GM23338 (cell line): Measurements from ENCODE around the gene FLT1. TPM values are rescaled to one million over a fixed set of nuclear protein-coding genes. Genes with fewer than 3 reads are reported as not detected.

Experiments used
- ATAC-seq: fragments of 200-7000 bp; cut with Tn5 transposase; 3 replicates; pipeline ENCODE4 v1.9.1; 2020
- DNase-seq: peaks from one replicate; pipeline ENCODE4 v3.0.0-alpha.2; 2015; ENCODE audit warnings: low spot score
- H2AFZ ChIP-seq: fragments of 200-600 bp; sonication (generic); 2 replicates; pipeline ENCODE4 v1.8.0; 2016; ENCODE audit warnings: antibody characterized with exemption, mild to moderate bottlenecking, moderate library complexity
- H3F3A ChIP-seq: fragments of 200-600 bp; sonication (generic); replicated peaks from 2 replicates; pipeline ENCODE4 v1.8.0; 2017; ENCODE audit warnings: antibody characterized with exemption, mixed run types, low read depth
- H3K27ac ChIP-seq: fragments of 200-600 bp; sonication (generic); 2 replicates; pipeline ENCODE4 v1.6.1; 2016; ENCODE audit warnings: low read depth
- H3K27me3 ChIP-seq: fragments of 200-600 bp; sonication (generic); 2 replicates; pipeline ENCODE4 v1.8.0; 2016; ENCODE audit warnings: mild to moderate bottlenecking, mixed run types, moderate library complexity; ENCODE audit not compliant: insufficient read depth
- H3K36me3 ChIP-seq: fragments of 200-600 bp; sonication (generic); 2 replicates; pipeline ENCODE4 v1.8.0; 2016; ENCODE audit warnings: mild to moderate bottlenecking; ENCODE audit not compliant: insufficient read depth
- H3K4me1 ChIP-seq: fragments of 200-600 bp; sonication (generic); 2 replicates; pipeline ENCODE4 v1.8.0; 2016; ENCODE audit warnings: mild to moderate bottlenecking, moderate library complexity; ENCODE audit not compliant: insufficient read depth
- H3K4me2 ChIP-seq: fragments of 200-600 bp; sonication (generic); 2 replicates; pipeline ENCODE4 v1.7.1; 2017; ENCODE audit warnings: mixed run types
- H3K4me3 ChIP-seq: fragments of 200-600 bp; sonication (generic); 2 replicates; pipeline ENCODE4 v1.6.1; 2016; ENCODE audit warnings: mixed run types
- H3K79me2 ChIP-seq: fragments of 200-600 bp; sonication (generic); replicated peaks from 2 replicates; pipeline ENCODE4 v1.8.0; 2017; ENCODE audit warnings: mild to moderate bottlenecking; ENCODE audit not compliant: insufficient read depth
- H3K9me2 ChIP-seq: fragments of 200-600 bp; sonication (generic); 2 replicates; pipeline ENCODE4 v1.8.0; 2017; ENCODE audit not compliant: insufficient read depth
- H4K20me1 ChIP-seq: fragments of 200-600 bp; sonication (generic); replicated peaks from 2 replicates; pipeline ENCODE4 v1.8.0; 2017; ENCODE audit warnings: mild to moderate bottlenecking; ENCODE audit not compliant: insufficient read depth
- H3K27ac Mint-ChIP-seq: 2 replicates; pipeline ENCODE4 v1.8.0; 2020; ENCODE audit warnings: inconsistent platforms, mild to moderate bottlenecking, moderate library complexity, mixed read lengths
- H3K27me3 Mint-ChIP-seq: 3 replicates; pipeline ENCODE4 v1.8.0; 2022; ENCODE audit warnings: low read depth, mild to moderate bottlenecking, moderate library complexity, mixed read lengths, inconsistent platforms; ENCODE audit not compliant: insufficient read depth, poor library complexity
- H3K36me3 Mint-ChIP-seq: 3 replicates; pipeline ENCODE4 v1.8.0; 2021; ENCODE audit warnings: low read depth, mild to moderate bottlenecking, inconsistent platforms, moderate library complexity, mixed read lengths
- H3K4me1 Mint-ChIP-seq: 3 replicates; pipeline ENCODE4 v1.8.0; 2020; ENCODE audit warnings: mild to moderate bottlenecking, inconsistent platforms, mixed read lengths
- H3K4me3 Mint-ChIP-seq: 3 replicates; pipeline ENCODE4 v1.8.0; 2021; ENCODE audit warnings: moderate library complexity, mild to moderate bottlenecking, inconsistent platforms, mixed read lengths
- H3K9me3 Mint-ChIP-seq: 3 replicates; pipeline ENCODE4 v1.8.0; 2020; ENCODE audit warnings: moderate library complexity, mild to moderate bottlenecking, inconsistent platforms, mixed read lengths
- CREB1 ChIP-seq: fragments of 250-450 bp; sonication (Bioruptor Pico); IDR thresholded peaks from 2 replicates; pipeline ENCODE4 v1.5.0; 2020; ENCODE audit warnings: low read depth, mild to moderate bottlenecking, moderate library complexity
- CTCF ChIP-seq, 2 experiments: fragments of 200-600 bp in 1 of 2; sonication (generic) in 1 of 2; conservative IDR thresholded peaks; 2 replicates each; pipeline versions ENCODE4 v1.5.1 to v1.6.1; 2016 to 2017; ENCODE audit warnings: antibody characterized with exemption in 2 of 2, low read depth in 2 of 2, mild to moderate bottlenecking in 2 of 2, moderate library complexity in 1 of 2
- ETS1 ChIP-seq: IDR thresholded peaks from 2 replicates; pipeline ENCODE4 v1.6.1; 2016; ENCODE audit warnings: antibody characterized with exemption
- EZH2 ChIP-seq: fragments of 200-600 bp; sonication (generic); IDR thresholded peaks from one replicate; pipeline ENCODE4 v1.8.0; 2017; ENCODE audit warnings: antibody characterized with exemption, mild to moderate bottlenecking, low read depth; ENCODE audit not compliant: unreplicated experiment
- EZH2phosphoT487 ChIP-seq: fragments of 200-600 bp; sonication (generic); IDR thresholded peaks from one replicate; pipeline ENCODE4 v1.8.1; 2018; ENCODE audit warnings: antibody characterized with exemption; ENCODE audit not compliant: unreplicated experiment
- JUNB ChIP-seq: IDR thresholded peaks from one replicate; pipeline ENCODE4 v1.6.1; 2016; ENCODE audit warnings: antibody characterized with exemption; ENCODE audit not compliant: unreplicated experiment
- NANOG ChIP-seq: IDR thresholded peaks from 2 replicates; pipeline ENCODE4 v1.6.1; 2016; ENCODE audit warnings: antibody characterized with exemption, borderline replicate concordance
- POLR2AphosphoS5 ChIP-seq: IDR thresholded peaks from 2 replicates; pipeline ENCODE4 v1.6.1; 2016; ENCODE audit warnings: antibody characterized with exemption, low read depth
- REST ChIP-seq: IDR thresholded peaks from one replicate; pipeline ENCODE4 v1.6.1; 2018; ENCODE audit warnings: antibody characterized with exemption; ENCODE audit not compliant: unreplicated experiment
- ZNF331 ChIP-seq: fragments of 250-450 bp; sonication (Bioruptor Pico); IDR thresholded peaks from 2 replicates; pipeline ENCODE4 v1.5.0; 2020; ENCODE audit warnings: low read depth, mild to moderate bottlenecking, moderate library complexity
- polyA plus RNA-seq: library from polyadenylated mRNA; unstranded; fragments of >200 nt; fragmentation: Nextera tagmentation; extraction: Ambion mirVana; gene quantifications from 2 replicates; pipeline ENCODE4 v1.2.1, GENCODE V29; 2016
- total RNA-seq: library from RNA; depleted of rRNA; stranded (reverse); fragments of >200 nt; shearing (Covaris generic); gene quantifications from 2 replicates; pipeline ENCODE4 v1.2.3, GENCODE V29; 2014

Gene FLT1
- total and polyA plus RNA-seq, 2 experiments from 2014 or later = 26.8 to 116 TPM

GRCh38 chr13:28413999-28414398, 80.9 kb downstream of the FLT1 start:
- no peaks in the 10 kb centered on the region for H3K9me3 Mint-ChIP-seq
- DNase-seq (no peak), ATAC-seq (no peak)
- no peaks in the 10 kb centered on the region for H3K27me3 ChIP-seq
- H3K4me3 ChIP-seq = no peak overlapping the region
- no peak for TF ChIP-seq EZH2
- TF ChIP-seq POLR2AphosphoS5 = no peak
- TF ChIP-seq REST = no peak
- no peak for TF ChIP-seq EZH2phosphoT487
- peaks cover 7% of the 10 kb centered on the region for H3K4me1 ChIP-seq
- H3K4me3 Mint-ChIP-seq = no peak overlapping the region
- H3K4me1 Mint-ChIP-seq = peaks cover 37% of the 10 kb centered on the region
- no peak overlapping the region for H3K4me2 ChIP-seq
- peak overlapping the region; percentile 68; the same call in 1 of the 2 replicates for H3K27ac ChIP-seq
- peak overlapping the region; percentile 2; the same call in 1 of the 2 replicates for H3K27ac Mint-ChIP-seq
- H3K36me3 ChIP-seq = 0 out of 2 replicates have a peak, but pooled peaks cover 6% of the 10 kb centered on the region
- H4K20me1 ChIP-seq = no peaks in the 10 kb centered on the region; the same call in 1 of the 2 replicates
- peaks cover 4% of the 10 kb centered on the region for H3K27me3 Mint-ChIP-seq
- H3F3A ChIP-seq = no peaks in the 10 kb centered on the region
- H2AFZ ChIP-seq = no peak overlapping the region
- no peaks in the 10 kb centered on the region for H3K9me2 ChIP-seq
- H3K36me3 Mint-ChIP-seq = peaks cover 60% of the 10 kb centered on the region
- H3K79me2 ChIP-seq = peaks cover 58% of the 10 kb centered on the region

GRCh38 chr13:28412981-28413380, 81.9 kb downstream of the FLT1 start:
- Histone ChIP-seq H3F3A (no peaks in the 10 kb centered on the region), H3K36me3 (0 out of 2 replicates have a peak, but pooled peaks cover 6% of the 10 kb centered on the region), H3K79me2 (peaks cover 57% of the 10 kb centered on the region), H3K4me2 (no peak overlapping the region), H2AFZ (no peak overlapping the region), H3K4me1 (peaks cover 17% of the 10 kb centered on the region), H3K9me2 (no peaks in the 10 kb centered on the region), H3K27me3 (no peaks in the 10 kb centered on the region), H4K20me1 (no peaks in the 10 kb centered on the region; the same call in 1 of the 2 replicates), H3K27ac (0 out of 2 replicates have a peak overlapping the region, but pooled peaks have one; percentile 63), H3K4me3 (no peak overlapping the region)
- ATAC-seq = no peak; the same call in 2 of the 3 replicates
- Mint-ChIP-seq H3K27me3 (peaks cover 4% of the 10 kb centered on the region), H3K4me1 (peaks cover 44% of the 10 kb centered on the region), H3K27ac (peak overlapping the region; percentile 78), H3K36me3 (peaks cover 59% of the 10 kb centered on the region), H3K4me3 (no peak overlapping the region), H3K9me3 (no peaks in the 10 kb centered on the region)
- DNase-seq = no peak
- no peak for TF ChIP-seq ETS1
- TF ChIP-seq EZH2 = no peak
- no peak for TF ChIP-seq CTCF (conservative IDR thresholded peaks at IDR 0.05; ENCODE audit: low read depth in 2 of 2)
- no peak for TF ChIP-seq CREB1 (CRISPR knock-in tag)
- no peak for TF ChIP-seq EZH2phosphoT487
- no peak for TF ChIP-seq REST
- TF ChIP-seq NANOG = no peak
- TF ChIP-seq JUNB = no peak
- TF ChIP-seq ZNF331 (CRISPR knock-in tag) = no peak
- TF ChIP-seq POLR2AphosphoS5 = no peak
